ENCODE measurements around the gene EMC10. TPM values are rescaled to one million over a fixed set of nuclear protein-coding genes. Genes with fewer than 3 reads are reported as not detected.

The EMC10 gene
- total RNA-seq, 2 donors from 2014 or later, result 112 to 163 TPM

DNA sequence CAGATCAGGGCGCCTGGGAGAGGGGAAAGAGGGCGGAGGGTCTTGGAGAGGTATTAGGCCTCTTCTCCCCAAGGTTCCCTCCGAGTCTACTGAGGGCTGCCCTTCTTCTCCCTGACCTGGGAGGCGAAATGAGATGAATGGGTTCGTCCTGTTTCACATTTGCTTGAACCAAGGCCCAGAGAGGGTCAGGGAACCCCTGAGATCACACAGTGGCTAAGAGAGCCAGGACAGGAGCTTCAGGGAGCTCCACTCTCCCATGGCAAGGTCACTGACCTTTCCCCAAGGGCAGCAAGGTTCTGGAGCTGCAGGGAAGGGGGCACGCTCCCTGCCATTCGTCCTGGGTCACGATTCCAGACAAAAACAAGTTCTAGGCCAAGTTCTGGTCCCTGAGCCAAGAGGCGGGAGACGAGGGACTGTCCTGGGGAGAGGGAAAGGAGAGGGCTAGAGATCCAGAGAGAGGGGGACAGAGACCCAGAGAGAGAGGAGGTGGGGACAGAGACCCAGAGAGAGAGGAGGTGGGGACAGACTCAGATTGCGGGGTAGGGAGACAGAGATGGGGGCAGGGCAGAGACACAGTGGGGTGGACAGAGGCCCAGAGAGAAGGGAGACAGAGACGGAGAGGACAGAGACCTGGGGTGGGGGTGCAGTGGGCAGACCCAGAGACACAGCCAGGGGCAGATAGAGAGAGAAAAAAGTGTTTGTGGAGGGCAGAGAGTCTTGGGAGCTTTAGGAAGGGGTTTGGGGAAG is 36.9 kb downstream of the EMC10 start:
- no peak overlapping the region for H3K4me3 ChIP-seq
- no peak overlapping the region for H3K27ac ChIP-seq
- TF ChIP-seq, protein P1, sequence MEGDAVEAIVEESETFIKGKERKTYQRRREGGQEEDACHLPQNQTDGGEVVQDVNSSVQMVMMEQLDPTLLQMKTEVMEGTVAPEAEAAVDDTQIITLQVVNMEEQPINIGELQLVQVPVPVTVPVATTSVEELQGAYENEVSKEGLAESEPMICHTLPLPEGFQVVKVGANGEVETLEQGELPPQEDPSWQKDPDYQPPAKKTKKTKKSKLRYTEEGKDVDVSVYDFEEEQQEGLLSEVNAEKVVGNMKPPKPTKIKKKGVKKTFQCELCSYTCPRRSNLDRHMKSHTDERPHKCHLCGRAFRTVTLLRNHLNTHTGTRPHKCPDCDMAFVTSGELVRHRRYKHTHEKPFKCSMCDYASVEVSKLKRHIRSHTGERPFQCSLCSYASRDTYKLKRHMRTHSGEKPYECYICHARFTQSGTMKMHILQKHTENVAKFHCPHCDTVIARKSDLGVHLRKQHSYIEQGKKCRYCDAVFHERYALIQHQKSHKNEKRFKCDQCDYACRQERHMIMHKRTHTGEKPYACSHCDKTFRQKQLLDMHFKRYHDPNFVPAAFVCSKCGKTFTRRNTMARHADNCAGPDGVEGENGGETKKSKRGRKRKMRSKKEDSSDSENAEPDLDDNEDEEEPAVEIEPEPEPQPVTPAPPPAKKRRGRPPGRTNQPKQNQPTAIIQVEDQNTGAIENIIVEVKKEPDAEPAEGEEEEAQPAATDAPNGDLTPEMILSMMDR (IDR thresholded peaks at IDR 0.05), result no peak
- H3K4me1 ChIP-seq, result no peaks in the 10 kb centered on the region
- H3K36me3 ChIP-seq, result no peaks in the 10 kb centered on the region
- H3K9me3 ChIP-seq, result no peaks in the 10 kb centered on the region
- H3K9ac ChIP-seq (ENCODE audit: low read depth in 2 of 2, low read length in 2 of 2), result no peak overlapping the region
- intact Hi-C loops (cut with DNase I), result no loop called here
- H3K27me3 ChIP-seq, result peaks cover 3% of the 10 kb centered on the region
- DNase-seq, result no peak

DNA sequence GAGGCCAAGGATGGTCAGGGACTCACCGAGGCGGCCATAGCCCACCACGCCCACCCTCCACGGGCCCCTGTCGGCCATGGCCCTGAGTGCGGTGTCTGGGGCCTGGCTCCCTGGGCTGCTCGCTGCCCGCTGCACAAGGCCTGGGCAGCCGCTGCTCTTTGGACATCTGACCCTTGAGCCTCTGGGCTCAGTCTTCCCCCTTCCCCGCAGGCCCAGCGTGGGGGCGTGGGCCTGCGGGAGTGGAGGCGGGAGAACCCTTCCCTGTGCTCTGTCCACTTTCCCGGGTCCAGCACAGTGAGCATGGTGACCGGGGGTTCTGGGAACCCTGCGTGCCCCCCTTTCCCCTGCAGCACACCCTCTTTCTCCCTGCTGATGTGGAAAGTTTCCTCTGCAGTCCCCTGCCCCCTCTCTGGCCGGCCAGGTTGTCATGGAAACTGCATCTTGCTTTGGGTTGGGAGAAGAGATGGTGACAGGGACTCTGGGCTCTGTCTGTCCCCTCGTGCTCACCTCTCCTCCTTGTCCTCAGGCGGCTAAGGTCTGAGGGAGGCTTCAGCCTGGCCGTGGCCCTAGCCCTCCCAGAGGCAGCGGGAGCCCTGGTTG is 37.5 kb downstream of the EMC10 start, which contains the start of gene ASPDH:
Gene ASPDH, minus strand, starts transcription at position 168 of the 600 bp plus-strand sequence. Its CDS starts 90 bp downstream, at position 78.
- Histone ChIP-seq H3K4me1 (no peaks in the 10 kb centered on the region), H3K4me3 (no peak within 1 kb of the TSS), H3K9me3 (no peaks in the 10 kb centered on the region), H3K36me3 (no peaks in the 10 kb centered on the region), H3K27ac (no peak within 1 kb of the TSS), H3K9ac (ENCODE audit: low read depth in 2 of 2, low read length in 2 of 2) (no peak within 1 kb of the TSS), H3K27me3 (peaks cover 3% of the 10 kb centered on the region)
- intact Hi-C loops (cut with DNase I), result no loop called here
- TF ChIP-seq, protein P1 (IDR thresholded peaks at IDR 0.05), result no peak
- DNase-seq, result no peak

DNA sequence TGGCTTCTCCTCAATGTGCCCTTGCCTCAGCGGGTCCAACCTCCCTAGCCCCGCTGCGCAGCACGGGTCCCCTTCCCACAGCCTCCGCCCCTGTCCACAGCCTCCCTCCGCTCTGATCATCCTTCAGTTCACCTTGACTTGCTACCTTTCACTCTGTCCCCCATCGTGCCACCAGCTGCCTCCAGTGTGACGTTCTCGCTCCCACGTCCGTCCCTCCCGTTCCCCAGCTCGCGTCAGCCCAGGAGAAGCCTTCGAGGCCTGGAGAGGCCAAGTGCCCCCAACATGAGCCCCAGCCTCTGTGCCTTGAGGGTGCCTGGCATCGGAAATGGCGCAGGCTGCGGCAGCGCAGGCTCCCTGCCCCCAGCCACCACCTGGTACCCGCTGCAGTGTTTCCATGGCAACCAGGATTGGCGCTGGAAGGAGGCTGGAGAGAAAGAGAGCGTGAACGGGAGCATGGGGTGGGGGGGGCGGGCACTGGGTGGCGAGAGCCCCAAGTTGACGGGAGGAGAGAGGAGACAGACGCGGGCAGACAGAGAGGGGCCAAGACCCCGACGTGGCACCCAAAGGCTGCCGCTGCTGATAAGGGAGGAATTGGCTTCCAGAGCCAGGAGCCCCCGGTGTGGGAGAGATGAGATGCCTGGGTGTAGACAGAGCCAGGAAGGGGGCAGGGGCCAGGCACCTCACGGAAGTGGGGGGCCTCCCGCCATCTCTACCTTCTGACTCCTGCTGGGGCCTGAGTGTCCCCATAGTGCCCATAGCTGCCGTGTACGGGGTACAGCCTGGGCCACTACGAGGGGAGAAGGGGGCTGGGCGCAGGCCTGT is 38.2 kb downstream of the EMC10 start:
- TF ChIP-seq, protein P1 (IDR thresholded peaks at IDR 0.05), result no peak
- Histone ChIP-seq H3K4me1 (no peaks in the 10 kb centered on the region), H3K27ac (no peak overlapping the region), H3K9me3 (no peaks in the 10 kb centered on the region), H3K9ac (ENCODE audit: low read depth in 2 of 2, low read length in 2 of 2) (no peak overlapping the region), H3K27me3 (peaks cover 3% of the 10 kb centered on the region), H3K36me3 (no peaks in the 10 kb centered on the region), H3K4me3 (no peak overlapping the region)
- DNase-seq, result no peak
- intact Hi-C loops (cut with DNase I), result no loop called here

DNA sequence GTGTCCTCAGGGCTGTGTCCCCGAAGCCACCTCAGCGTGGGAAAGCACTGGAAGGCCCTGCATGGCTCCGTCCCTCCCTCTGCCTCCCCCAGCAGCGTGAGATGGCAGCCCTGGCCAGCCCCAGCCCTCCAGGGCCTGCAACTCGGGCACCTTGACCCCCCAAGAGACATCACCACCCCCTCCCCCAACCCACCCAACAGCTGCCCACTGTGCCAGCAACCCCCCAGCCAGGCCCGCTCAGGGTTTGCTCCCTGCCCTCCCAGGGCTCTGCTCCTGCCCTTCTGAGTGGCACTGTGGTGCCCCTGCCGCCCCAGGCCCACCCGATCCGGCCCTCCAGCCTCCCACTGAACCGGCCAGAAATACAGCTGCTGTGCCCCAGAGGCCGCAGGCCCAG is 38.9 kb downstream of the EMC10 start:
- H3K4me1 ChIP-seq, result no peaks in the 10 kb centered on the region
- peaks cover 3% of the 10 kb centered on the region for H3K27me3 ChIP-seq
- no peak overlapping the region for H3K27ac ChIP-seq
- H3K36me3 ChIP-seq, result no peaks in the 10 kb centered on the region
- no peak for DNase-seq
- TF ChIP-seq, protein P1 (IDR thresholded peaks at IDR 0.05), result no peak
- no peak overlapping the region for H3K4me3 ChIP-seq
- intact Hi-C loops (cut with DNase I), result no loop called here
- H3K9me3 ChIP-seq, result no peaks in the 10 kb centered on the region
- no peak overlapping the region for H3K9ac ChIP-seq (ENCODE audit: low read depth in 2 of 2, low read length in 2 of 2)

DNA sequence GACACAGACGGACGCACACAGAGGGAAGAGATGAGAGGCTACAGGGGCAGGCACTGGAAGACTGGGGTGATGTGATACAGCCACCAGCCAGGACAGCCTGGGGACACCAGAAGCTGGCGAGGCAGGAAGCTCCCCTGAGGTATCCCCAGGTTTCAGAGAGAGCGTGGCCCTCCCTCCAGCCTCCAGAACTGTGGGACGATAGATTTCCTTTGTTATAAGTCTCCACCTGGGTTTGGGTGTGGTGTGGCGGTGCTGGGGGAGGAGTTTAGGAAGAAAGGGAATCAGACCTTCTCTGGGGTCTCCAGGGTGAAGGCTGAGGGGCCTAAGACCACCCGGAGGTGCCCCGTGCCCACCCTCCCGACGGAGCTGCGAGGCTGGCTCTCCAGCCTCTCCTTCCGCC is 40.1 kb downstream of the EMC10 start:
- Histone ChIP-seq H3K4me1 (no peaks in the 10 kb centered on the region), H3K27me3 (peaks cover 3% of the 10 kb centered on the region), H3K9ac (ENCODE audit: low read depth in 2 of 2, low read length in 2 of 2) (no peak overlapping the region), H3K27ac (no peak overlapping the region), H3K4me3 (no peak overlapping the region), H3K36me3 (no peaks in the 10 kb centered on the region), H3K9me3 (no peaks in the 10 kb centered on the region)
- intact Hi-C loops (cut with DNase I), result no loop called here
- DNase-seq, result no peak
- TF ChIP-seq, protein P1 (IDR thresholded peaks at IDR 0.05), result no peak
